Measurements from ENCODE around the gene SRPRB.

Gene SRPRB

DNA sequence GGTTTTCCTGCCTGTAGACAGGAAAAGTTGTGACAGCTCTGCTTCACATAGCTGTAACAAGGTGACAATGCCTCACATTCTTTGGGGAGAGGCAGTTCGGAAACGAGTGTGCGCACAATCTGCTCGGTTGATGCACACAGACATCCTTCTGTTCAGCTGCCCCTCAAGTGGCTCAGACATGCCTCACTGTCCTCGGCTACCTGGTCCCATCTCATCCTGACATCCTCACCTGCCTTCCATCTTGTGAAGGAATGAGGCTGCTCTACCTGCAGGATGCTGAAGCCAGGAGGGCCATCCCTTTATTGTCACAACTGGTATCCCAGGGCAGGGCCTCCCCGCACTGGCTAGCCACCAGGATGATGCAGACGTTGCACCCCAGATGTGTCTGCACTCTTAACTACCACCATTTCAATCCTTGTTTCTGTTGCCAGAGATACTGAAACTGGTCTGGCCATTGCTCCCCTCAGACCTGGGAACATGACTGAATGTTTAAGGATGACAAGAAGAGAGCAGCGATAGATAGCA, 19.4 kb downstream of the SRPRB start:
- H3K27ac ChIP-seq, result no peak overlapping the region
- TF ChIP-seq, protein P1, sequence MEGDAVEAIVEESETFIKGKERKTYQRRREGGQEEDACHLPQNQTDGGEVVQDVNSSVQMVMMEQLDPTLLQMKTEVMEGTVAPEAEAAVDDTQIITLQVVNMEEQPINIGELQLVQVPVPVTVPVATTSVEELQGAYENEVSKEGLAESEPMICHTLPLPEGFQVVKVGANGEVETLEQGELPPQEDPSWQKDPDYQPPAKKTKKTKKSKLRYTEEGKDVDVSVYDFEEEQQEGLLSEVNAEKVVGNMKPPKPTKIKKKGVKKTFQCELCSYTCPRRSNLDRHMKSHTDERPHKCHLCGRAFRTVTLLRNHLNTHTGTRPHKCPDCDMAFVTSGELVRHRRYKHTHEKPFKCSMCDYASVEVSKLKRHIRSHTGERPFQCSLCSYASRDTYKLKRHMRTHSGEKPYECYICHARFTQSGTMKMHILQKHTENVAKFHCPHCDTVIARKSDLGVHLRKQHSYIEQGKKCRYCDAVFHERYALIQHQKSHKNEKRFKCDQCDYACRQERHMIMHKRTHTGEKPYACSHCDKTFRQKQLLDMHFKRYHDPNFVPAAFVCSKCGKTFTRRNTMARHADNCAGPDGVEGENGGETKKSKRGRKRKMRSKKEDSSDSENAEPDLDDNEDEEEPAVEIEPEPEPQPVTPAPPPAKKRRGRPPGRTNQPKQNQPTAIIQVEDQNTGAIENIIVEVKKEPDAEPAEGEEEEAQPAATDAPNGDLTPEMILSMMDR (conservative IDR thresholded peaks at IDR 0.05), result no peak

DNA sequence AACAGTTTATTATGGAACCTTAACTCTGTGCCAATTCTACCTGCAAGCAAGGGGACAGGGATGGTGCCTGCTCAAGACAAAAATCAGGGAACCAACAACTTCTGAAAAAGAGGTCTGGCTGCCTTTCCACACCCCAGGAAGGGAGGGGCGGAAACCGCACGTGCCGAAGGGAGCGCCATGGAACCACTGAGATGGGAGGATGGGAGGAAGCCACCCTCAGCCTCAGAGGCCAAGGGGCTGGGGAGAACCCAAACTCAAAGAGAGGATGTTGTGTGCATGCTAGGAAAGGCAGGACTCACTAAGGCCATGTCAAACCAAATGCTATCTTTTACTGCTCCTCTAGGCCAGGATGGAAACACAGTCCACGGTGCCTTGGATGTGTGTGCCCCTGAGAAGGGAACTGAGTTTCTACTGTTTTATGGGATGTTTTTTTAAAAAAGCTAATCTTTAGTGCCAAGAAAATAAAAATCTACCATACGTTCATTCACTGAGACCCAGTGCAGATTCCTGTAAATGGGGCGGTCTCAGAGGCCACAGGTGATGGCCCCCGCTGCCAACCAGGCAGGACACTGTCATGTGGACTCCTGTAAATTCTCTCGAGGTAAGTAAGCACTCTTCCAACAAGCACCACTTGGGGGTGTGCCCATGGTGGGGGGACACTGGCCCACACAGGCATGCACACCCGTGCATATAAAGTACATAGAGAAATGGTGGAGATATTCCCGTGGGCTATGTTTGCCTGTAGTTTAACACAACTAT, 20.5 kb downstream of the SRPRB start:
- H3K27ac ChIP-seq, result no peak overlapping the region
- TF ChIP-seq, protein P1 (conservative IDR thresholded peaks at IDR 0.05), result no peak

DNA sequence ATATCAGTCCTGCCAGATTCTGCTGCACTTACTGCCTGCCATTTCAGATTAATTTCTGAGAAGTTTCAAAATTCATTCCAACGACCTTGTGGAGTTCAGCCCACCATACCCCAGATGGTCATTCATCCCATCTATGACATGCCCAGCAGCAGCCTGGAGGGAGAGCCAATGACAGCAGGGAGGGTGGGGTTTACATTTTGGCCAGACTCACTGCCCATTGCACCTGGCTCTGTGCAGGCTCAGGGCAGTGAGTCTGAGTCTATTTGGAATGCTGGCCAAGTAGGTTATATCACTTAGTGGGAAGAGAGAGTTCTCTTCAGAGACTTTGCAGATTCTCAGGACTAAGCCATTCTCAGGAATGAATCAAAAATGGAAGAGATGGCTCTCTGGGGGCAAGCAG, 21.5 kb downstream of the SRPRB start:
- TF ChIP-seq, protein P1 (conservative IDR thresholded peaks at IDR 0.05), result no peak
- no peak overlapping the region for H3K27ac ChIP-seq

DNA sequence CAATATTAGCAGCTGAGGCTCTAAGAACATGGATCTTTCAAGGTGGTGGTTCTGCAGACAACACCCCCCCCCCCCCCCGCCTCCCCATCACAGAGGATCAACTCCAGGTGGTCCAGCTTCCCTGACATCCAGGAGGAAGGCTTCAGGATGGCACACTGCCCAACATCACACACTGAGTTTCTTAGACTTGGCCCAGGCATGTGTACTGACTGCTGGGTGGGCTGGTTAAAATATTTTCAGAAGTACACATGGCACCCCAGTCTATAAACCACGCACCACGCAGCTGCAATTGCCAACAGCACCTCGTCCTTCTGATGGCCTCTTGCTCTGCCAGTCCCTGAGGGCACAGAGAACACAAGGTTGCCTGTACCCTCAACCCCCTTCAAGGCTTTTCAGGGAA, 22.1 kb downstream of the SRPRB start:
- no peak overlapping the region for H3K27ac ChIP-seq
- TF ChIP-seq, protein P1 (conservative IDR thresholded peaks at IDR 0.05), result no peak

DNA sequence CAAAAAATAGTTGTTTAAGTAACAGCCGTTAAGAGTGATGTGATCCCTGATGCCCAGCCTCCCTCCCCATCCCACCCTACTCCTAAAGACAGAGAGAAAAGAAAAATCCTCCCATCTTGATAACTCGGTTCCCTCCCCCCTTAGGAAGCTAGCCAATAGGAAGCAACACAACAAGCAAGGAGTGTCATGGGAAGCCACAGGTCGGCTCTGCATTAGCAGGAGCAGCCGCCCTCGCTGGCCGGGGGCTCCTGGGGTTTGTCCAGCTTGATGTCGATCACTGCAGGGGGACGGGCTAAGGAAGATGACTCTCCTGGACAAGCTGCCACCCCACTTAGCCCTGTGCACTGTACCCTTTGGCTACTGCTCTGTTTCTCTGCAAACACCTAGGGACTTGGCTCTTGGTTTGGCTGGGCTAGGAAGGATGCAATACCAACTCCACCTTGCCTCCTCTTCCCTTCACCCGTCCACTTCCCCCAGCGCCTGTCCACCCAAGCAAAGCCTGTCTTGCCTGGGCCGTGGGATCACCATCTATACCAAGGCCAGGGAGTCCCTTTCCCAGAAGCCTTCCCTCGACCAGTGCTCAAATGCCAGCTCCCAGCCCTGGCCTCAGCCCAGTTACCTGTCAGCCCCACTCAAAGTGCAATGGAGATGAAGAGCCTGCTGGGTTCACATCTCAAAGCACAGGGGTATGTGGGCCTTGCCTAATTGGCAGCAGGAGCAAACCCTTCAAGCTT, 23.1 kb downstream of the SRPRB start:
- H3K27ac ChIP-seq, result no peak overlapping the region
- TF ChIP-seq, protein P1 (conservative IDR thresholded peaks at IDR 0.05), result no peak

DNA sequence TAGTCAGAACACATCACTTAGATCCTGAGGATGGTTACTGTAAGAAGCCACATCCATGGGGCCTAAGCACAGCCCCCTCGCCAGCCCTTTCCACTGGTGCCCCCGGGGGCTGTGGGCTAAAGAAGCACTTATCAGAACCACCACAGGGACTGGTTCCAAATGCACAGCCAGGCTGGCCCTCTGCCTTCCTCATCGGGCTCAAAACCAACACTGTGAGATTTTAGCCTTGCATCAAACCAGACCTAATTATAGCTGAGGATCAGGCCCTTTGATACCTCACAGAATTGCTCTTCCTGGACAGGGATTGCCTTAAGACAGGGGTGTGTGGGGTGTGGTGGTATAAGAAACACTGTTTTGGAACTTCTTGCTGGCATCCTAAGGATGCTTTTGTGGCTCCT, 23.7 kb downstream of the SRPRB start:
- H3K27ac ChIP-seq, result no peak overlapping the region
- TF ChIP-seq, protein P1 (conservative IDR thresholded peaks at IDR 0.05), result no peak

DNA sequence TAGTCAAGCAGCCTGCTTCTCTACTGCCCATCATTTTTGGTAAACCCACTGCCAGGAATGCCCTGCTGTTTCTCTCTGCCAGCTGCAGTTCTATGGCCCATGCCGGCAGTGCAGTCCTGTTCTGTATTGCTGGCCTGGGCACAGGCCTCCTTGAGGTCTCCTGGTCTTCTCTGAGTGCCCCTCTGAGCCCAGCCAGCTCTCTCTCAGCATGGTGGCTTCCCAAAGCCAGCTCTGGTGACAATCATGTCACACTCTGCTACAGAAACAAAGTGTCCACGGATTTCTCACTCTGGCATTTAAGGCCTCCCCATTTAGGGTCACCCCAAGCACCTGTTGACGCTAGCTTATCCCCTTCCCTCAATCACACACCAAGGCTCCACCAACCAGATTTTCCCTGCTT, 24.5 kb downstream of the SRPRB start:
- TF ChIP-seq, protein P1 (conservative IDR thresholded peaks at IDR 0.05), result no peak
- H3K27ac ChIP-seq, result no peak overlapping the region
